Embryonic facial prominence (tissue), 1 donor: ENCODE results near the gene INTS11.

Experiments
- DNase-seq: peaks from one replicate; pipeline ENCODE4 v3.0.0-alpha.2; 2016; ENCODE audit errors: extremely low spot score

Gene INTS11

DNA sequence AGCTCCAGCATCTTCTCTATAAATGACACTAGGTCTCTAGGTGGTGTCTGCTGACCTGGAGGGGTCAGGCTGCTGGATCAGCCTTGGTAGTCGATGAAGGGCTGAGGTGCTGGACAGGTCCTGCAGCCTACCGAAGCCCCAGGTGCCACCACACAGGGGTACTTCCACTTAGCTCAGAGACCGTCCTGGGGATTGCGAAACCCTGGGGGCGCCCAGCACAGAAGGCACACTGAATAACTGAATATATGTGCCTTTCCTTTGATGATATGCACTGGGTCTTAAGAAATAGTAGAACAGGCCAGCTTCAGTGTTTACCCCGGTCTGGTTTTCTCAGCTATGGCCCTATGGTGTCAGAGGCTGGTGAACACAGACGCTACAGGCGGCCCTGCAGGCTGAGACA lies 61.7 kb downstream of the INTS11 start:
- no peak for DNase-seq

DNA sequence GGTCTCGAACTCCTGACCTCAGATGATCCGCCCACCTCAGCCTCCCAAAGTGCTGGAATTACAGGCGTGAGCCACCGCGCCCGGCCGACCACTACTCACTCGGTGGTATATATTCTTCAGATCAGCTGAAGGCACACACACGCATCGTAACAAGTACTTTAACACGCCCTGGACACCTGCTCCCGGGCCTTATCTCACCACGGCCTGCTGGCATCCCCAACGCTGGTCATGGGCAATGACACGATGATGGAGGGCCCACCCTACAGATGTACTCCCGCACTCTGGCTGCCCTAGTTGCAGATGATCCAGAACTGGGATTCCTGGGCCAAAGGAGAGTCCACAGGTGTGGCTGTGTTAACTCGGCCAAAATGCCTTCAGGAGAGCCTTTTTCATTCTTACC lies 62.4 kb downstream of the INTS11 start:
- DNase-seq: no peak
